T-helper 22 cell (primary cell): ENCODE results near the gene STX4.

Experiments used
- DNase-seq: peaks from one replicate; pipeline ENCODE4 v3.0.0-alpha.2; 2020; ENCODE audit warnings: low read depth

Gene STX4

GRCh38 chr16:31032736-31033708 is at the start of gene STX4:
TSS of gene STX4 (plus strand) at chr16:31033558. CDS start at chr16:31033806, 248 bp downstream.
- peak; percentile 99 for DNase-seq

- DNase-seq = no peak
Measured at GRCh38 chr16:30983898-30984610, 49.3 kb upstream of the STX4 start.

- DNase-seq = peak; percentile 45
Measured at GRCh38 chr16:30984669-30985400, 48.5 kb upstream of the STX4 start, which contains the start of gene HSD3B7. TSS of gene HSD3B7 (plus strand) at chr16:30985207. CDS start at chr16:30985659, 452 bp downstream.

GRCh38 chr16:30985401-30986128 is 47.8 kb upstream of the STX4 start:
- no peak for DNase-seq

GRCh38 chr16:30986129-30986991 is 47.0 kb upstream of the STX4 start:
- no peak for DNase-seq

- no peak for DNase-seq
Measured at GRCh38 chr16:30987581-30988190, 45.7 kb upstream of the STX4 start.

- DNase-seq = no peak
Measured at GRCh38 chr16:30989469-30990047, 43.8 kb upstream of the STX4 start.

- no peak for DNase-seq
Measured at GRCh38 chr16:30990105-30990504, 43.3 kb upstream of the STX4 start.

- DNase-seq = no peak
Measured at GRCh38 chr16:30991052-30991451, 42.3 kb upstream of the STX4 start.

GRCh38 chr16:30992276-30992780 is 41.0 kb upstream of the STX4 start:
- DNase-seq = no peak

- DNase-seq = no peak
Measured at GRCh38 chr16:30992931-30993816, 40.2 kb upstream of the STX4 start.

- no peak for DNase-seq
Measured at GRCh38 chr16:30995927-30996323, 37.4 kb upstream of the STX4 start.

GRCh38 chr16:30996324-30996984 is 36.9 kb upstream of the STX4 start:
- no peak for DNase-seq

GRCh38 chr16:30996985-30997724 is 36.2 kb upstream of the STX4 start:
- peak; percentile 70 for DNase-seq

- no peak for DNase-seq
Measured at GRCh38 chr16:30997725-30998711, 35.3 kb upstream of the STX4 start.
